Measurements from ENCODE around the gene GSTA5.
"Not testable (repeated sequence)": the region's sequence is repeated elsewhere in the genome, so short reads cannot be mapped to it uniquely, and the experiment has no call there.

The GSTA5 gene

GRCh38 chr6:52840763-52841585, at the start of gene GSTA5:
TSS of gene GSTA5 (minus strand) at chr6:52840813.
- no peak for DNase-seq (ENCODE audit: low spot score)

- no peak for DNase-seq (ENCODE audit: low spot score)
These were observed 49.4 kb upstream of the GSTA5 start for GRCh38 chr6:52890018-52890417.

GRCh38 chr6:52887910-52888524, 47.4 kb upstream of the GSTA5 start:
- no peak for DNase-seq (ENCODE audit: low spot score)

GRCh38 chr6:52881996-52882841, 41.6 kb upstream of the GSTA5 start:
- DNase-seq (ENCODE audit: low spot score), result peak; percentile 80

- DNase-seq (ENCODE audit: low spot score), result no peak
These were observed 41.0 kb upstream of the GSTA5 start for GRCh38 chr6:52881662-52881995.

- DNase-seq (ENCODE audit: low spot score), result no peak
These were observed 37.2 kb upstream of the GSTA5 start for GRCh38 chr6:52877786-52878185.

- DNase-seq (ENCODE audit: low spot score), result no peak
These were observed 36.6 kb upstream of the GSTA5 start for GRCh38 chr6:52877168-52877567.

GRCh38 chr6:52876056-52876787, 35.6 kb upstream of the GSTA5 start:
- DNase-seq (ENCODE audit: low spot score), result no peak

GRCh38 chr6:52872031-52872430, 31.4 kb upstream of the GSTA5 start:
- DNase-seq (ENCODE audit: low spot score), result no peak

GRCh38 chr6:52871621-52872020, 31.0 kb upstream of the GSTA5 start:
- no peak for DNase-seq (ENCODE audit: low spot score)

GRCh38 chr6:52870335-52871091, 29.9 kb upstream of the GSTA5 start:
- not testable (repeated sequence) for DNase-seq (ENCODE audit: low spot score)

- not testable (repeated sequence) for DNase-seq (ENCODE audit: low spot score)
These were observed 28.3 kb upstream of the GSTA5 start for GRCh38 chr6:52868899-52869298.

- no peak for DNase-seq (ENCODE audit: low spot score)
These were observed 27.6 kb upstream of the GSTA5 start for GRCh38 chr6:52868240-52868639.

- DNase-seq (ENCODE audit: low spot score), result not testable (repeated sequence)
These were observed 20.5 kb upstream of the GSTA5 start for GRCh38 chr6:52861151-52861550.

GRCh38 chr6:52858416-52858815, 17.8 kb upstream of the GSTA5 start:
- DNase-seq (ENCODE audit: low spot score), result no peak

GRCh38 chr6:52856137-52856536, 15.5 kb upstream of the GSTA5 start:
- not testable (repeated sequence) for DNase-seq (ENCODE audit: low spot score)

GRCh38 chr6:52849137-52849536, 8.5 kb upstream of the GSTA5 start:
- DNase-seq (ENCODE audit: low spot score), result no peak

GRCh38 chr6:52846002-52846401, 5.4 kb upstream of the GSTA5 start:
- no peak for DNase-seq (ENCODE audit: low spot score)

- DNase-seq (ENCODE audit: low spot score), result no peak
These were observed 3.0 kb upstream of the GSTA5 start for GRCh38 chr6:52843605-52844004.

- DNase-seq (ENCODE audit: low spot score), result peak; percentile 52
These were observed 1.2 kb downstream of the GSTA5 start for GRCh38 chr6:52839124-52840055.
